B cell (primary cell): ENCODE results near the gene DNAI1. TPM values are rescaled to one million over a fixed set of nuclear protein-coding genes. Genes with fewer than 3 reads are reported as not detected.

Experiments
- ATAC-seq: fragments of 200-7000 bp; cut with Tn5 transposase; one replicate; pipeline ENCODE4 v1.10.0; 2021; ENCODE audit warnings: low read depth, mild to moderate bottlenecking, moderate number of reproducible peaks, moderate library complexity
- CTCF ChIA-PET: fragments of 350-600 bp; sonication (Branson Sonifier 250); formaldehyde crosslinking; loops from one replicate; lab custom pipeline; 2021; ENCODE audit warnings: antibody characterized with exemption, inconsistent platforms; lab: Charles Lee
- POLR2A ChIA-PET: fragments of 350-600 bp; sonication (Branson Sonifier 250); formaldehyde crosslinking; loops from one replicate; lab custom pipeline; 2021; ENCODE audit warnings: antibody characterized with exemption; lab: Charles Lee
- DNase-seq: peaks from one replicate; pipeline ENCODE4 v3.0.0; 2013
- H2AFZ ChIP-seq: 2 replicates; pipeline ENCODE4 v1.6.1; 2012; ENCODE audit warnings: mild to moderate bottlenecking, low read depth, low read length; ENCODE audit not compliant: insufficient read depth, poor library complexity, severe bottlenecking
- H3K27ac ChIP-seq, 2 donors: 1 replicate in 1 of 2; 2 replicates in 1 of 2; pipeline ENCODE4 v1.5.1; 2012 to 2013; ENCODE audit warnings: low read length in 2 of 2, mild to moderate bottlenecking in 2 of 2, moderate library complexity in 1 of 2
- H3K27me3 ChIP-seq, 4 experiments: fragments of 200-600 bp in 1 of 4; sonication (generic) in 1 of 4; replicated peaks in 1 of 4; 1 replicate in 2 of 4; 2 replicates in 2 of 4; pipeline versions ENCODE4 v1.6.1 to v1.7.0; 2013 to 2016; ENCODE audit warnings: low read length in 3 of 4, mild to moderate bottlenecking in 2 of 4, mixed read lengths in 1 of 4, moderate library complexity in 1 of 4; ENCODE audit not compliant: insufficient read depth in 4 of 4, control insufficient read depth in 3 of 4; ENCODE audit errors: control extremely low read depth in 1 of 4
- H3K36me3 ChIP-seq, 2 experiments: replicated peaks in 1 of 2; 1 replicate in 1 of 2; 2 replicates in 1 of 2; pipeline versions ENCODE4 v1.6.1 to v1.7.1; 2013; ENCODE audit warnings: low read length in 1 of 2; ENCODE audit not compliant: insufficient read depth in 2 of 2, control insufficient read depth in 1 of 2; ENCODE audit errors: control extremely low read depth in 1 of 2, extremely low read depth in 1 of 2
- H3K4me1 ChIP-seq, 2 donors: fragments of 200-600 bp in 1 of 2; sonication (generic) in 1 of 2; 1 replicate in 1 of 2; 2 replicates in 1 of 2; pipeline versions ENCODE4 v1.5.1 to v1.6.1; 2013 to 2017; ENCODE audit warnings: low read length in 2 of 2; ENCODE audit not compliant: control insufficient read depth in 2 of 2, insufficient read depth in 2 of 2
- H3K4me2 ChIP-seq: replicated peaks from 2 replicates; pipeline ENCODE3; 2012; ENCODE audit warnings: mild to moderate bottlenecking, low read depth, low read length; ENCODE audit not compliant: poor library complexity, severe bottlenecking
- H3K4me3 ChIP-seq, 5 experiments: fragments of 200-600 bp in 1 of 5; sonication (generic) in 1 of 5; 1 replicate in 3 of 5; 2 replicates in 2 of 5; pipeline versions ENCODE4 v1.5.1 to v1.7.0; 2011 to 2016; ENCODE audit warnings: low read length in 4 of 5, mild to moderate bottlenecking in 4 of 5, low read depth in 2 of 5, control low read depth in 1 of 5, moderate library complexity in 1 of 5; ENCODE audit not compliant: insufficient read depth in 1 of 5; ENCODE audit errors: control extremely low read depth in 1 of 5, extremely low read depth in 1 of 5
- H3K79me2 ChIP-seq: fragments of 200-600 bp; sonication (generic); one replicate; pipeline ENCODE4 v1.6.0; 2016; ENCODE audit warnings: low read length; ENCODE audit not compliant: control insufficient read depth, insufficient read depth
- H3K9ac ChIP-seq: fragments of 200-600 bp; sonication (generic); 2 replicates; pipeline ENCODE4 v1.6.1; 2017; ENCODE audit warnings: mild to moderate bottlenecking, low read length, moderate library complexity
- H3K9me3 ChIP-seq, 3 donors: one replicate each; pipeline versions ENCODE4 v1.6.1 to v1.7.1; 2013; ENCODE audit warnings: low read length in 2 of 3; ENCODE audit not compliant: control insufficient read depth in 2 of 3, insufficient read depth in 1 of 3; ENCODE audit errors: control extremely low read depth in 1 of 3
- H4K20me1 ChIP-seq: 2 replicates; pipeline ENCODE4 v1.6.0; 2012; ENCODE audit warnings: mild to moderate bottlenecking, low read length; ENCODE audit not compliant: insufficient read depth, control insufficient read depth, poor library complexity, severe bottlenecking
- H3K27ac Mint-ChIP-seq: one replicate; pipeline ENCODE4 v1.8.0; 2021; ENCODE audit warnings: mixed read lengths
- H3K27me3 Mint-ChIP-seq: one replicate; pipeline ENCODE4 v1.8.0; 2021; ENCODE audit warnings: mixed read lengths
- H3K4me1 Mint-ChIP-seq: one replicate; pipeline ENCODE4 v1.8.0; 2021; ENCODE audit warnings: mixed read lengths
- H3K4me3 Mint-ChIP-seq: one replicate; pipeline ENCODE4 v1.8.0; 2021; ENCODE audit warnings: mixed read lengths
- H3K9me3 Mint-ChIP-seq: one replicate; pipeline ENCODE4 v1.8.0; 2022; ENCODE audit warnings: mixed read lengths; ENCODE audit not compliant: insufficient read depth
- CTCF ChIP-seq: fragments of 200-600 bp; IDR thresholded peaks from one replicate; pipeline ENCODE4 v1.8.0; 2022; ENCODE audit warnings: antibody characterized with exemption, mild to moderate bottlenecking
- EZH2 ChIP-seq: IDR thresholded peaks from 2 replicates; pipeline ENCODE4 v1.6.1; 2012; ENCODE audit warnings: borderline replicate concordance, low read depth, mild to moderate bottlenecking, moderate library complexity, low read length; ENCODE audit not compliant: insufficient read depth, poor library complexity, severe bottlenecking
- WGBS: methylation state at CpG from one replicate; pipeline ENCODE4 v1.1.5; 2013; ENCODE audit warnings: missing lambda C conversion rate; ENCODE audit not compliant: insufficient coverage; 5-methylcytosine and 5-hydroxymethylcytosine counted together
- intact Hi-C: fragments of 100-400 bp; cut with micrococcal nuclease; formaldehyde crosslinking; loops from one replicate; pipeline ENCODE4 v1.10.0; 2022
- polyA plus RNA-seq: library from polyadenylated mRNA; depleted of rRNA; stranded (reverse); fragments of >200 nt; gene quantifications from 2 replicates; pipeline ENCODE4 v1.2.3, GENCODE V29; 2012
- small RNA-seq: library from RNA; depleted of rRNA; stranded (forward); fragments of <200 nt; gene quantifications from one replicate; pipeline ENCODE3, GENCODE V24; 2012; ENCODE audit warnings: low replicate concordance, low read depth; ENCODE audit not compliant: insufficient read length
- total RNA-seq, 2 donors: library from RNA; stranded (reverse); fragments of 120-200 nt in 1 of 2; gene quantifications; 1 replicate in 1 of 2; 2 replicates in 1 of 2; pipeline versions ENCODE4 v1.2.3 to v1.2.4, GENCODE V29; 2013 to 2022

Gene DNAI1
- total and polyA plus RNA-seq, 2 donors (not counting 1 experiment from before 2014, with no cell fraction given), result not detected

GRCh38 chr9:34570376-34570775, 111.8 kb downstream of the DNAI1 start:
- TF ChIP-seq EZH2, result no peak
- TF ChIP-seq CTCF, result no peak
- H3K27me3 ChIP-seq, result peaks cover 0 to 31% (median 3%) of the 10 kb centered on the region in 4 experiments
- POLR2A ChIA-PET, result no interaction called here
- no peak overlapping the region for H2AFZ ChIP-seq
- CTCF ChIA-PET, result interaction anchor here (1.2 kb wide), 1 partner anchor 23 kb away, joined by 3 read pairs; no protein-coding TSS in a partner anchor
- H3K36me3 ChIP-seq, result no peaks in the 10 kb centered on the region
- no peak for ATAC-seq
- H3K4me2 ChIP-seq, result no peak overlapping the region
- Mint-ChIP-seq H3K9me3 (no peaks in the 10 kb centered on the region), H3K27me3 (peaks cover 50% of the 10 kb centered on the region), H3K4me3 (no peak overlapping the region), H3K27ac (no peak overlapping the region), H3K4me1 (no peaks in the 10 kb centered on the region)
- H3K4me1 ChIP-seq, result no peaks in the 10 kb centered on the region
- no peak overlapping the region for H3K27ac ChIP-seq
- WGBS, result 89% methylated on average over 11 of the region's 11 CpGs
- H4K20me1 ChIP-seq, result no peaks in the 10 kb centered on the region
- no peak overlapping the region for H3K9ac ChIP-seq
- H3K79me2 ChIP-seq, result no peaks in the 10 kb centered on the region
- no peaks in the 10 kb centered on the region for H3K9me3 ChIP-seq
- intact Hi-C loops, result no loop called here
- no peak for DNase-seq
- H3K4me3 ChIP-seq, result no peak overlapping the region

Small RNAs within 50 kb of the gene (small RNA-seq; reads per million reads assigned to genes)
- gene RN7SKP24, result not detected

Other genes with a start within 250 kb of the DNAI1 start
- gene KIF24, start 129.5 kb upstream of the DNAI1 start, total RNA-seq, result 0.79 and 0.87 TPM in 2 replicates
- gene KIF24, start 129.5 kb upstream of the DNAI1 start, polyA plus RNA-seq, result 0.07 and 0.09 TPM in 2 replicates
- 16.1 and 20.4 TPM in 2 replicates for gene NUDT2, start 129.2 kb upstream of the DNAI1 start, total RNA-seq
- gene NUDT2, start 129.2 kb upstream of the DNAI1 start, polyA plus RNA-seq, result 12.2 and 14.7 TPM in 2 replicates
- gene MYORG, start 81.9 kb upstream of the DNAI1 start, total RNA-seq, result 0.37 and 0.49 TPM in 2 replicates
- 0.25 and 0.27 TPM in 2 replicates for gene MYORG, start 81.9 kb upstream of the DNAI1 start, polyA plus RNA-seq
- 16.0 and 17.3 TPM in 2 replicates for gene FAM219A, start 235 bp upstream of the DNAI1 start, total RNA-seq
- 12.6 and 12.9 TPM in 2 replicates for gene FAM219A, start 235 bp upstream of the DNAI1 start, polyA plus RNA-seq
- gene ENHO, start 64.2 kb downstream of the DNAI1 start, total RNA-seq, result not detected in 2 replicates
- 0.13 TPM in 1 of 2 replicates, not detected in the other for gene ENHO, start 64.2 kb downstream of the DNAI1 start, polyA plus RNA-seq
- gene CNTFR, start 130.9 kb downstream of the DNAI1 start, total RNA-seq, result not detected in 2 replicates
- gene CNTFR, start 130.9 kb downstream of the DNAI1 start, polyA plus RNA-seq, result not detected in 2 replicates
- gene RPP25L, start 153.3 kb downstream of the DNAI1 start, total RNA-seq, result 20.2 and 21.7 TPM in 2 replicates
- gene RPP25L, start 153.3 kb downstream of the DNAI1 start, polyA plus RNA-seq, result 14.8 and 27.0 TPM in 2 replicates
- gene DCTN3, start 161.7 kb downstream of the DNAI1 start, total RNA-seq, result 48.2 and 55.3 TPM in 2 replicates
- 56.4 and 75.0 TPM in 2 replicates for gene DCTN3, start 161.7 kb downstream of the DNAI1 start, polyA plus RNA-seq
- not detected in 2 replicates for gene ARID3C, start 170.3 kb downstream of the DNAI1 start, total RNA-seq
- not detected in 2 replicates for gene ARID3C, start 170.3 kb downstream of the DNAI1 start, polyA plus RNA-seq
- 21.4 and 23.0 TPM in 2 replicates for gene SIGMAR1, start 179.0 kb downstream of the DNAI1 start, total RNA-seq
- gene SIGMAR1, start 179.0 kb downstream of the DNAI1 start, polyA plus RNA-seq, result 18.9 and 30.7 TPM in 2 replicates
- 96.6 and 111 TPM in 2 replicates for gene GALT, start 187.9 kb downstream of the DNAI1 start, total RNA-seq
- 163 and 167 TPM in 2 replicates for gene GALT, start 187.9 kb downstream of the DNAI1 start, polyA plus RNA-seq
- 47.3 and 52.1 TPM in 2 replicates for gene IL11RA, start 193.4 kb downstream of the DNAI1 start, total RNA-seq
- gene IL11RA, start 193.4 kb downstream of the DNAI1 start, polyA plus RNA-seq, result 58.0 and 69.3 TPM in 2 replicates
- gene CCL27, start 203.9 kb downstream of the DNAI1 start, total RNA-seq, result not detected in 2 replicates
- gene CCL27, start 203.9 kb downstream of the DNAI1 start, polyA plus RNA-seq, result not detected in 2 replicates
- not detected in 2 replicates for gene CCL19, start 232.5 kb downstream of the DNAI1 start, total RNA-seq
- 0.26 TPM in 1 of 2 replicates, not detected in the other for gene CCL19, start 232.5 kb downstream of the DNAI1 start, polyA plus RNA-seq